Fibroblast of lung (primary cell): Measurements from ENCODE around the gene GPSM1. TPM values are rescaled to one million over a fixed set of nuclear protein-coding genes. Genes with fewer than 3 reads are reported as not detected.
"Not testable (repeated sequence)": the region's sequence is repeated elsewhere in the genome, so short reads cannot be mapped to it uniquely, and the experiment has no call there.

Source experiments
- DNase-seq, 2 donors: peaks; one replicate each; pipeline versions ENCODE4 v3.0.0 to v3.0.0-alpha.2; 2010; ENCODE audit warnings: low read depth in 2 of 2
- H2AFZ ChIP-seq: 2 replicates; pipeline ENCODE4 v1.5.1; 2012; ENCODE audit warnings: low read length, control low read depth, inconsistent platforms
- H3K27ac ChIP-seq: 2 replicates; pipeline ENCODE4 v1.5.1; 2011; ENCODE audit warnings: low read length, control low read depth; ENCODE audit not compliant: insufficient read depth
- H3K27me3 ChIP-seq: 2 replicates; pipeline ENCODE4 v1.5.1; 2011; ENCODE audit warnings: mild to moderate bottlenecking, low read length; ENCODE audit not compliant: control insufficient read depth, insufficient read depth
- H3K36me3 ChIP-seq: 2 replicates; pipeline ENCODE4 v1.5.1; 2011; ENCODE audit warnings: low read length; ENCODE audit not compliant: control insufficient read depth, insufficient read depth
- H3K4me1 ChIP-seq: 2 replicates; pipeline ENCODE4 v1.5.1; 2011; ENCODE audit warnings: low read length; ENCODE audit not compliant: control insufficient read depth, insufficient read depth; ENCODE audit errors: extremely low read depth
- H3K4me2 ChIP-seq: 2 replicates; pipeline ENCODE4 v1.5.1; 2011; ENCODE audit warnings: low read length, control low read depth; ENCODE audit not compliant: insufficient read depth; ENCODE audit errors: extremely low read depth
- H3K4me3 ChIP-seq, 4 experiments: fragments of 200-600 bp in 1 of 4; sonication (generic) in 1 of 4; replicated peaks in 1 of 4; 2 replicates each; pipeline ENCODE4 v1.5.1; 2011 to 2016; ENCODE audit warnings: low read length in 4 of 4, low read depth in 3 of 4, mild to moderate bottlenecking in 3 of 4, control low read depth in 2 of 4, inconsistent platforms in 1 of 4, mixed read lengths in 1 of 4; ENCODE audit not compliant: insufficient read depth in 1 of 4; ENCODE audit errors: control extremely low read depth in 1 of 4
- H3K79me2 ChIP-seq: 2 replicates; pipeline ENCODE4 v1.5.1; 2012; ENCODE audit warnings: mild to moderate bottlenecking, low read length, inconsistent platforms; ENCODE audit not compliant: control insufficient read depth, insufficient read depth
- H3K9ac ChIP-seq: 2 replicates; pipeline ENCODE4 v1.5.1; 2011; ENCODE audit warnings: mild to moderate bottlenecking, low read length, control low read depth; ENCODE audit not compliant: insufficient read depth
- H3K9me3 ChIP-seq: 2 replicates; pipeline ENCODE4 v1.5.1; 2012; ENCODE audit warnings: low read depth, low read length; ENCODE audit not compliant: control insufficient read depth, insufficient read depth
- H4K20me1 ChIP-seq: 2 replicates; pipeline ENCODE4 v1.5.1; 2011; ENCODE audit warnings: low read length; ENCODE audit not compliant: control insufficient read depth, insufficient read depth; ENCODE audit errors: extremely low read depth
- CTCF ChIP-seq, 2 donors: IDR thresholded peaks in 1 of 2; conservative IDR thresholded peaks in 1 of 2; 1 replicate in 1 of 2; 2 replicates in 1 of 2; pipeline ENCODE4 v1.5.1; 2011 to 2012; ENCODE audit warnings: low read length in 2 of 2, control low read depth in 1 of 2, inconsistent platforms in 1 of 2, low read depth in 1 of 2, mild to moderate bottlenecking in 1 of 2
- EZH2 ChIP-seq: IDR thresholded peaks from 2 replicates; pipeline ENCODE4 v1.5.1; 2012; ENCODE audit warnings: low read length, control low read depth, mild to moderate bottlenecking; ENCODE audit errors: missing control alignments
- polyA plus RNA-seq, 2 donors: library from polyadenylated mRNA; depleted of rRNA in 1 of 2; stranded (reverse) in 1 of 2; unstranded in 1 of 2; fragments of >200 nt; gene quantifications; 2 replicates each; pipeline ENCODE4 v1.2.1, GENCODE V29; 2011 to 2012; ENCODE audit warnings: missing spikeins in 1 of 2
- total RNA-seq: library from RNA; depleted of rRNA; stranded (reverse); fragments of >200 nt; gene quantifications from 2 replicates; pipeline ENCODE4 v1.2.1, GENCODE V29; 2014

GPSM1 gene
- total and polyA plus RNA-seq, 2 donors (not counting 1 experiment from before 2014, with no cell fraction given) = 15.8 to 60.3 TPM

GRCh38 chr9:136403915-136404800, 76.8 kb downstream of the GPSM1 start:
- Histone ChIP-seq H4K20me1 (no peaks in the 10 kb centered on the region), H3K36me3 (peaks cover 24% of the 10 kb centered on the region)
- TF ChIP-seq EZH2 = no peak
- TF ChIP-seq CTCF (conservative IDR thresholded peaks at IDR 0.05 in 1 of 2, IDR thresholded peaks at IDR 0.05 in 1 of 2; ENCODE audit: low read depth in 1 of 2, low read length in 2 of 2) = no peak

GRCh38 chr9:136404801-136405136, 77.4 kb downstream of the GPSM1 start:
- Histone ChIP-seq H3K9ac (no peak overlapping the region), H2AFZ (no peak overlapping the region), H4K20me1 (no peaks in the 10 kb centered on the region), H3K27ac (no peak overlapping the region), H3K36me3 (peaks cover 24% of the 10 kb centered on the region), H3K9me3 (no peaks in the 10 kb centered on the region), H3K4me3 (no peak overlapping the region), H3K27me3 (no peaks in the 10 kb centered on the region), H3K79me2 (peaks cover 11% of the 10 kb centered on the region), H3K4me1 (peaks cover 3% of the 10 kb centered on the region), H3K4me2 (no peak overlapping the region)
- TF ChIP-seq EZH2 (no peak), CTCF (conservative IDR thresholded peaks at IDR 0.05 in 1 of 2, IDR thresholded peaks at IDR 0.05 in 1 of 2; ENCODE audit: low read depth in 1 of 2, low read length in 2 of 2) (no peak)
- no peak for DNase-seq

More at GRCh38 chr9:136403915-136404800, 76.8 kb downstream of the GPSM1 start:
- peaks cover 3% of the 10 kb centered on the region for H3K4me1 ChIP-seq
- H3K4me3 ChIP-seq = no peak overlapping the region
- H3K9me3 ChIP-seq = no peaks in the 10 kb centered on the region
- H3K4me2 ChIP-seq = no peak overlapping the region
- no peak overlapping the region for H2AFZ ChIP-seq
- H3K9ac ChIP-seq = no peak overlapping the region
- no peak overlapping the region for H3K27ac ChIP-seq
- no peaks in the 10 kb centered on the region for H3K27me3 ChIP-seq
- H3K79me2 ChIP-seq = peaks cover 12% of the 10 kb centered on the region
- DNase-seq = no peak

- no peak for TF ChIP-seq CTCF (conservative IDR thresholded peaks at IDR 0.05 in 1 of 2, IDR thresholded peaks at IDR 0.05 in 1 of 2; ENCODE audit: low read depth in 1 of 2, low read length in 2 of 2)
- H3K9ac ChIP-seq = no peak overlapping the region
- no peak overlapping the region for H2AFZ ChIP-seq
- H3K9me3 ChIP-seq = no peaks in the 10 kb centered on the region
- no peaks in the 10 kb centered on the region for H4K20me1 ChIP-seq
- H3K4me2 ChIP-seq = no peak overlapping the region
- no peak overlapping the region for H3K4me3 ChIP-seq
- no peaks in the 10 kb centered on the region for H3K27me3 ChIP-seq
- H3K27ac ChIP-seq = no peak overlapping the region
- H3K36me3 ChIP-seq = peaks cover 24% of the 10 kb centered on the region
- H3K4me1 ChIP-seq = peaks cover 2% of the 10 kb centered on the region
- no peak for DNase-seq
- peaks cover 13% of the 10 kb centered on the region for H3K79me2 ChIP-seq
Observed at GRCh38 chr9:136405481-136405880, 78.1 kb downstream of the GPSM1 start.

- H4K20me1 ChIP-seq, H3K4me1 ChIP-seq, H2AFZ ChIP-seq, DNase-seq, H3K4me3 ChIP-seq, H3K9ac ChIP-seq, H3K9me3 ChIP-seq, H3K27ac ChIP-seq, H3K4me2 ChIP-seq, H3K27me3 ChIP-seq: not testable (repeated sequence)
- H3K36me3 ChIP-seq = peaks cover 24% of the 10 kb centered on the region
- peaks cover 17% of the 10 kb centered on the region for H3K79me2 ChIP-seq
Observed at GRCh38 chr9:136405904-136406303, 78.6 kb downstream of the GPSM1 start.

GRCh38 chr9:136407061-136407460, 79.7 kb downstream of the GPSM1 start:
- not testable (repeated sequence) for H3K27me3 ChIP-seq, H3K9ac ChIP-seq, H3K4me3 ChIP-seq, H3K4me2 ChIP-seq, H2AFZ ChIP-seq, H3K9me3 ChIP-seq, H4K20me1 ChIP-seq, DNase-seq, H3K27ac ChIP-seq
- Histone ChIP-seq H3K4me1 (peaks cover 10% of the 10 kb centered on the region), H3K79me2 (peaks cover 29% of the 10 kb centered on the region), H3K36me3 (peaks cover 23% of the 10 kb centered on the region)
